HG02623 (cell line): ENCODE results near the gene CD151.

Experiments used
- ATAC-seq: cut with Tn5 transposase; IDR thresholded peaks from one replicate; pipeline ENCODE4 v1.9.1; 2021; ENCODE audit warnings: moderate library complexity; ENCODE audit not compliant: unreplicated experiment

The CD151 gene

GRCh38 chr11:796565-797295 is 36.0 kb upstream of the CD151 start:
- no peak for ATAC-seq

- ATAC-seq: peak; percentile 39
These were observed 35.3 kb upstream of the CD151 start for GRCh38 chr11:797296-798092.

GRCh38 chr11:798093-798713 is 34.5 kb upstream of the CD151 start, which contains the start of gene SLC25A22:
Gene SLC25A22 (minus strand): TSS chr11:798281. CDS start chr11:795006, 3,275 bp downstream.
- peak; percentile 44 for ATAC-seq

GRCh38 chr11:799641-800316 is 33.0 kb upstream of the CD151 start:
- no peak for ATAC-seq

GRCh38 chr11:800473-800872 is 32.3 kb upstream of the CD151 start:
- ATAC-seq: no peak

GRCh38 chr11:801097-801780 is 31.5 kb upstream of the CD151 start:
- ATAC-seq: no peak

- ATAC-seq: no peak
These were observed 30.6 kb upstream of the CD151 start for GRCh38 chr11:802018-802617.

GRCh38 chr11:802693-803466 is 29.9 kb upstream of the CD151 start:
- no peak for ATAC-seq

GRCh38 chr11:803467-803742 is 29.3 kb upstream of the CD151 start:
- ATAC-seq: no peak

GRCh38 chr11:803770-804598 is 28.8 kb upstream of the CD151 start:
- no peak for ATAC-seq

GRCh38 chr11:804599-804964 is 28.2 kb upstream of the CD151 start:
- no peak for ATAC-seq

GRCh38 chr11:808427-809286 is 24.1 kb upstream of the CD151 start:
- no peak for ATAC-seq

GRCh38 chr11:809287-810039 is 23.3 kb upstream of the CD151 start, which contains the start of gene RPLP2:
Gene RPLP2 (plus strand): TSS chr11:809967. CDS start chr11:810235, 268 bp downstream.
- peak; percentile 62 for ATAC-seq

GRCh38 chr11:810040-810567 is 22.6 kb upstream of the CD151 start:
- ATAC-seq: peak; percentile 6

- no peak for ATAC-seq
These were observed 21.1 kb upstream of the CD151 start for GRCh38 chr11:811446-812245.

- ATAC-seq: no peak
These were observed 20.4 kb upstream of the CD151 start for GRCh38 chr11:812390-812789.
